ENCODE data around the gene VSIG10.
"Not testable (repeated sequence)": the region's sequence is repeated elsewhere in the genome, so short reads cannot be mapped to it uniquely, and the experiment has no call there.

VSIG10 gene

GRCh38 chr12:118032188-118032587, 71.6 kb downstream of the VSIG10 start:
- no peak for DNase-seq

DNA sequence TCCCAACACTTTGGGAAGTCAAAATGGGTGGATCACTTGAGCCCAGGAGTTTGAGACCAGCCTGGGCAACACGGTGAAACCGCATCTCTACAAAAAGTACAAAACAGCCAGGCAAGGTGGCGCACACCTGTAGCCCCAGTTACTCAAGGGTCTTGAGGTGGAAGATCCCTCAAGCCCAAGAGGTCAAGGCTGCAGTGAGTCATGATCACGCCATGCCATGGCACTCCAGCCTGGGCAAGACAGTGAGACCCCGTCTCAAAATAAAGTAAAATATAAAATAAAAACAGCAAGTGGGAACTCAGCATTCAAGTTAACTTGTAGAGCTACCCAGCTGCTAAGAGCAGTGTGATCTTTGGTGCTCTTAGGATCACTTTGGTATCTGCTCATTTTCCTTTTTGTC, 74.6 kb downstream of the VSIG10 start:
- DNase-seq, result no peak

- DNase-seq, result no peak
These were observed 78.6 kb downstream of the VSIG10 start for GRCh38 chr12:118025168-118025567.

GRCh38 chr12:118023301-118023860, 80.4 kb downstream of the VSIG10 start:
- peak; percentile 38 for DNase-seq

GRCh38 chr12:118022728-118023109, 81.1 kb downstream of the VSIG10 start:
- no peak for DNase-seq

DNA sequence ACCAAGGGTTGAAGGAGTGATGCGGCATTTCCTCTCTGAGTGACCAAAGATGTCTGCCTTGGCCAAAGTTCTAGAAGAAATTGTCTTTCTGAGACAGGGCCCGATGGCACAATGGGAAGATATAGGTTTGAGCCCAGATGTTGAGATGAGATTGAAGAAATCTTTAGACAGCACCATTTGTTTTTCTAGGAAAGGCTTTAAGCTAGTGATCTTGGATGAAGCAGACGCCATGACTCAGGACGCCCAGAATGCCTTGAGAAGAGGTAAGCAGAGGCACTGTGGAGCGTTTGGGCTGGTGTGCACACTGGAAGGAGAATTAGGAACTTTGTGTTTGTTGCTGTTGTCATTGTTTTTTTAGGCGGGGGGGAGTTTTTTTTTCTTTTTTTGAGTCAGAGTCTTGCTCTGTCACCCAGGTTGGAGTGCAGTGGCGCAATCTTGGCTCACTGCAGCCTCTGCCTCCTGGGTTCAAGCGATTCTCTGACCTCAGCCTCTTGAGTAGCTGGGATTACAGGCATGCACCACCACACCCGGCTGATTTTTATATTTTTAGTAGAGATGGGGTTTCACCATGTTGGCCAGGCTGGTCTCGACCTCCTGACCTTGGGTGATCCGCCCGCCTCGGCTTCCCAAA, 81.6 kb downstream of the VSIG10 start:
- not testable (repeated sequence) for DNase-seq

DNA sequence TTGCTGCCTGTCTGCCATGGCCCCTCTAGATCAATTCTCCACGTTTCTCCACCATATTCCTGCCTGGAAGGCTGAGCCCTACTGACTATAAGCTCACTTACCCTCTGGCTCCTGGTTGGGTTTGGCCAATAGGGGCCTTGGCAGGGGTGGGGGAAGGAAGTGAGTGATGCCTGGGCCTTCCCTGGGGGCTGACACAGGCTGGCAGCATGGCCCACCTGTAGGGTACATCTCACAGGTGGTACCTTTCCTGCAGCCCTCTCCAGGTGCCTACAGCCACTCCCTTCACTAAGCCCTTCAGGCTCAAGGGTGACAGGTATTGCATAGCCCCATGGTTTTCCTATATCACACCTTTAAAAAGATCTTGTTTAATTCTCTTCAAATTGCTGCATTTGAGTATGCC, 83.8 kb downstream of the VSIG10 start:
- no peak for DNase-seq

- DNase-seq, result no peak
These were observed 85.9 kb downstream of the VSIG10 start for GRCh38 chr12:118017926-118018325.

DNA sequence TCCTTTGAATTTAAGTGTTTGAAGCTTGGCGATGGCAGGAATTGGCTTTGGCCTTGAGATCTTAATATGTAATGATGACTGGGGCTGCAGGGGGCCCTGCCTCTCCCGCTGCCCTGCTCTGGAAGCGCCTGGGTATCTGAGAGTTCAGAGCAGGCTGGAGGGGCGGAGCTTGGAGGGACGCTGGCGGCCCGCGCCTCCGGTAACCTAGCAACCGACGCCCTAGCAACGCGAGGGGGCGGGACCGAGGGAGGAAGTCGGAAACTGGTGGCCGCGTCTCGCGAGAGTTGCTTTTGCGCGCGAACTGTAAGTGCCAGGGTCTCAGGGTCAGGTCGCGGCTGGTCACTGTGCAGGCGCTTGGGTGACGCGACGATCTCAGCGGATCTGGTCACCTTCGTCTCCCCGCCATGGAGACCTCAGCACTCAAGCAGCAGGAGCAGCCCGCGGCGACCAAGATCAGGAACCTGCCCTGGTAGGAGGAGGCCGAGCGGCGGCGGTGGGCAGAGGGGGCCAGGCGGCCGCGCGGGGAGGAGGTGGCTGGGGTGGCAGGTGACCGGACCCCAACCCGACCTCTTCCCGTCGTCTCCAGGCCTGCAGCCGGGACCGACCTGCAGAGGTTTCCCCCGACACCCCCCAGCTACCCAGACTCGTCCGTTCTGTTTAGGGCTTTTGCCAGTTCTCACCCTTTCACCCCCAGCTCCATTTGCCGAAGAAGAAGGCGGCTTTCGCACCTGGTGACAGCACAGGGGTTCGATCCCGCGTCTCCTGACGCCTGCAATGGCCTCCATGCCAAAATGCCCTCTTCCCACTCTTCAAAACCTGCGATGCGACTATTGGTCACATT, 87.2 kb downstream of the VSIG10 start, which contains the start of gene RFC5:
Gene RFC5, plus strand, starts transcription at position 280 of the 841 bp plus-strand sequence. Its CDS starts 125 bp downstream, at position 405.
- peak; percentile 97 for DNase-seq

DNA sequence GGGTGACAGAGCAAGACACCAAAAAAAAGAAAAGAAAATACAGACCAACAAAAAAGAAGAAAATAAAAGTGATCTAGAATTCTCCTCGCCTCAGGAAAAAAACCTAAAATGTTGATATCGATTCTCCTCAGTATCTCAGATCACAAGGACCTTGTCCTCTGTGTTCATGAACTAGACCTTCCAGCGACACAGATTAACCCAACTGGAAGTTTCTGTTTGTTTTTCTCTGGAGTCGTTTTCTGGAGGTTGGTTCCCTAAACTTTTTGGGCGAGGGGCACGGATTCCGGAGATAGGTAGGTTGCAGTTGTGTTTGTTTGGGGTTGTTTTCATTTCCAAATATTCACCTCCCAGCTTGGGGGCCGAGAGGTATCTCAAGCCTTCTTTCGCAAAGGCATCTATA, 87.9 kb downstream of the VSIG10 start:
- DNase-seq, result no peak

DNA sequence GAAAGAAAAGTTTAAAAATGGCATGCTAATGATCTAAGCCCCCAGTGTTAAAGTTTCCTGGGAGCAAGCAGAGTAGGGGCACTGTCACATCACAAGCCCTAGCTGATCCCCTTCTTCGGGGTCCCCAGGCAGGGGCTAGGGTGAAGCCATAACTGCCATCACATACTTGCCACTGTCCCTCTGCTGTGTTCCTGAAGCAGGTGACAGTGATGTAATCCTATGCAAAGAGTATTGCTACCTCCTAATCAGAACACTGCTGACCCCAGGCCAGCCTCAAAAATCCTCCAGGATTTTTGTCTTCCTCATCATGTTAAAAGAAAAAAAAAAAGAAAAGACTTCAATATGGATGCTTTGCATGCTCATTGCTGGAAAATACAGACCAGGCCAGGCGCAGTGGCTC, 88.5 kb downstream of the VSIG10 start:
- no peak for DNase-seq

Data from DMS79 (cell line).